Activated CD4-positive, alpha-beta T cell treated with anti-CD3 and anti-CD28 coated beads, Interleukin-2, amount 50 U/mL, for 1 hour (primary cell): ENCODE measurements around the gene HAUS7.

Source experiments
- DNase-seq: peaks from one replicate; pipeline ENCODE4 v3.0.0-alpha.2; 2020

HAUS7 gene

GRCh38 chrX:153498453-153498852 lies 28.1 kb upstream of the HAUS7 start:
- DNase-seq, result no peak

- no peak for DNase-seq
These were observed 26.2 kb upstream of the HAUS7 start for GRCh38 chrX:153496590-153496959.

- DNase-seq, result no peak
These were observed 25.7 kb upstream of the HAUS7 start for GRCh38 chrX:153495903-153496589.

GRCh38 chrX:153495362-153495751 lies 25.0 kb upstream of the HAUS7 start:
- no peak for DNase-seq

GRCh38 chrX:153494541-153495361 lies 24.4 kb upstream of the HAUS7 start, which contains the start of gene BGN:
Gene BGN, plus strand, starts transcription at chrX:153494980. Its CDS starts 9,652 bp downstream, at chrX:153504632.
- DNase-seq, result no peak

GRCh38 chrX:153494061-153494460 lies 23.7 kb upstream of the HAUS7 start:
- DNase-seq, result no peak

- no peak for DNase-seq
These were observed 22.7 kb upstream of the HAUS7 start for GRCh38 chrX:153493085-153493484.

GRCh38 chrX:153492543-153492942 lies 22.2 kb upstream of the HAUS7 start:
- DNase-seq, result no peak

GRCh38 chrX:153491918-153492317 lies 21.5 kb upstream of the HAUS7 start:
- DNase-seq, result no peak

GRCh38 chrX:153491351-153491914 lies 21.1 kb upstream of the HAUS7 start:
- no peak for DNase-seq

- no peak for DNase-seq
These were observed 20.0 kb upstream of the HAUS7 start for GRCh38 chrX:153490217-153490930.

GRCh38 chrX:153488231-153488914 lies 18.0 kb upstream of the HAUS7 start:
- DNase-seq, result no peak

GRCh38 chrX:153487590-153488071 lies 17.3 kb upstream of the HAUS7 start:
- DNase-seq, result no peak

GRCh38 chrX:153486171-153486570 lies 15.8 kb upstream of the HAUS7 start:
- DNase-seq, result no peak

GRCh38 chrX:153485396-153486080 lies 15.2 kb upstream of the HAUS7 start:
- DNase-seq, result no peak

- no peak for DNase-seq
These were observed 12.1 kb upstream of the HAUS7 start for GRCh38 chrX:153482376-153483015.

GRCh38 chrX:153481043-153481442 lies 10.7 kb upstream of the HAUS7 start:
- no peak for DNase-seq

- no peak for DNase-seq
These were observed 8.4 kb upstream of the HAUS7 start for GRCh38 chrX:153478746-153479145.

GRCh38 chrX:153477901-153478300 lies 7.5 kb upstream of the HAUS7 start:
- no peak for DNase-seq

- no peak for DNase-seq
These were observed 7.0 kb upstream of the HAUS7 start for GRCh38 chrX:153477364-153477857.

- DNase-seq, result no peak
These were observed 6.4 kb upstream of the HAUS7 start for GRCh38 chrX:153476666-153477363.
